Cardiac muscle cell (in vitro differentiated cells and primary cell): Measurements from ENCODE around the gene DRD5. TPM values are rescaled to one million over a fixed set of nuclear protein-coding genes. Genes with fewer than 3 reads are reported as not detected.

ENCODE experiments used
- DNase-seq, 2 donors: peaks; one replicate each; pipeline versions ENCODE4 v3.0.0 to v3.0.0-alpha.2; 2010 to 2017; ENCODE audit warnings: low read depth in 1 of 2, low spot score in 1 of 2
- H3K27ac ChIP-seq: fragments of 200-600 bp; sonication (generic); 2 replicates; pipeline ENCODE4 v1.5.1; 2016
- H3K27me3 ChIP-seq: fragments of 200-600 bp; sonication (generic); 2 replicates; pipeline ENCODE4 v1.6.0; 2016; ENCODE audit warnings: control low read depth
- H3K36me3 ChIP-seq: fragments of 200-600 bp; sonication (generic); 2 replicates; pipeline ENCODE4 v1.5.1; 2016; ENCODE audit warnings: control low read depth
- H3K4me1 ChIP-seq: fragments of 200-600 bp; sonication (generic); 2 replicates; pipeline ENCODE4 v1.8.1; 2017; ENCODE audit warnings: low read depth, mild to moderate bottlenecking, mixed run types
- H3K4me3 ChIP-seq: fragments of 200-600 bp; sonication (generic); 2 replicates; pipeline ENCODE4 v1.5.1; 2016; ENCODE audit warnings: mild to moderate bottlenecking
- H3K9me3 ChIP-seq: fragments of 200-600 bp; sonication (generic); 2 replicates; pipeline ENCODE4 v1.5.1; 2017; ENCODE audit warnings: low read depth, mild to moderate bottlenecking, control low read depth
- CTCF ChIP-seq: IDR thresholded peaks from 2 replicates; pipeline ENCODE4 v1.5.1; 2012; ENCODE audit warnings: low read depth, mild to moderate bottlenecking, low read length
- polyA plus RNA-seq: library from polyadenylated mRNA; unstranded; fragments of >200 nt; fragmentation: Nextera tagmentation; extraction: Ambion mirVana; gene quantifications from 2 replicates; pipeline ENCODE4 v1.2.1, GENCODE V29; 2016
- total RNA-seq: library from RNA; depleted of rRNA; stranded (reverse); fragments of >200 nt; gene quantifications from 2 replicates; pipeline ENCODE4 v1.2.3, GENCODE V29; 2016

The DRD5 gene
- total and polyA plus RNA-seq, 2 experiments from 2014 or later = not detected

GRCh38 chr4:9825049-9825448, 43.6 kb downstream of the DRD5 start:
- DNase-seq = no peak
- H3K4me3 ChIP-seq = no peak overlapping the region
- H3K4me1 ChIP-seq = no peaks in the 10 kb centered on the region
- no peak overlapping the region for H3K27ac ChIP-seq
- TF ChIP-seq CTCF = no peak
- H3K27me3 ChIP-seq = no peaks in the 10 kb centered on the region
- H3K36me3 ChIP-seq = no peaks in the 10 kb centered on the region
- H3K9me3 ChIP-seq = no peaks in the 10 kb centered on the region

- TF ChIP-seq CTCF = no peak
- H3K4me3 ChIP-seq = no peak overlapping the region
- no peak for DNase-seq
- H3K4me1 ChIP-seq = no peaks in the 10 kb centered on the region
- no peak overlapping the region for H3K27ac ChIP-seq
- no peaks in the 10 kb centered on the region for H3K36me3 ChIP-seq
- H3K27me3 ChIP-seq = no peaks in the 10 kb centered on the region
- H3K9me3 ChIP-seq = no peaks in the 10 kb centered on the region
Measured at GRCh38 chr4:9826551-9826950, 45.1 kb downstream of the DRD5 start.

- Histone ChIP-seq H3K27ac (no peak overlapping the region), H3K27me3 (no peaks in the 10 kb centered on the region), H3K9me3 (no peaks in the 10 kb centered on the region), H3K36me3 (no peaks in the 10 kb centered on the region), H3K4me1 (no peaks in the 10 kb centered on the region), H3K4me3 (no peak overlapping the region)
- DNase-seq = peak in 1 of 2 donors; percentile 37
- no peak for TF ChIP-seq CTCF
Measured at GRCh38 chr4:9832640-9833039, 51.2 kb downstream of the DRD5 start.

GRCh38 chr4:9833421-9833820, 52.0 kb downstream of the DRD5 start:
- H3K27ac ChIP-seq = no peak overlapping the region
- no peak overlapping the region for H3K4me3 ChIP-seq
- no peaks in the 10 kb centered on the region for H3K36me3 ChIP-seq
- H3K9me3 ChIP-seq = no peaks in the 10 kb centered on the region
- TF ChIP-seq CTCF = no peak
- no peak for DNase-seq
- H3K27me3 ChIP-seq = no peaks in the 10 kb centered on the region
- no peaks in the 10 kb centered on the region for H3K4me1 ChIP-seq

Other genes with a start within 250 kb of the DRD5 start
- gene SLC2A9, start 239.9 kb downstream of the DRD5 start, total RNA-seq = 0.42 and 0.95 TPM in 2 replicates
- 1.1 and 1.3 TPM in 2 replicates for gene SLC2A9, start 239.9 kb downstream of the DRD5 start, polyA plus RNA-seq